ENCODE measurements around the gene SALL1. TPM values are rescaled to one million over a fixed set of nuclear protein-coding genes. Genes with fewer than 3 reads are reported as not detected.

SALL1 gene
- total and polyA plus RNA-seq, 12 donors = under 0.01 to 0.67 (median 0.10) TPM; not detected in 4

DNA sequence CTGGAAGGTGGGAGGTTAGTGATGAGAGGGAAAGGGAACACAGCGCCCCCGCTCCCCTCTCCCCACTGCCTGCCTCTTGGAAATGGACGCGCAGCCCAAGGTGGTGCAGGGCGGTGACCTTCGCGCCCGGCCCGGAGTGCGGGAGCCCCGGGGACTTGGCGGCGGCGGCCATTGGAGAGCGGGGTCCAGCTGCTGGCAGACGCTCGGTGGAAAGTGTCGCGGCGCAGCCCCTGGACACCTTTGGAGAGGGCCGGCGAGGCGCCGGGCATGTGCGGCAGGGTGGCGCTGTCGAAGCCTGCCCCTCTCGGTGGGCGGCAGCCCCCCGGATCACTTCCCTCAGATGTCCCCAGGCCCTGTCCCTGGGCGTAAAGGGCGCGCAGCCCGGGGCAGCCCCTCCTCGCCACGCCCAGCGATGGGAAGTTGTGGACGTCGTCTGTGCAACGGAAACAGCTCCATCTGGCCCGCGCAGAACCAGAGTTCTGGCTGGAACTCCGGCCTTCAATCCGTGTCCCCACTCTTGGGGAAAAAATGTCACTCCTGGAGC lies 16.7 kb downstream of the SALL1 start:
- Histone ChIP-seq H3K4me3 (no peak overlapping the region), H3K27me3 (peaks cover 28% of the 10 kb centered on the region), H3K9me3 (replicated peaks in 1 of 3) (no peaks in the 10 kb centered on the region), H3K27ac (no peak overlapping the region), H3K4me1 (replicated peaks in 1 of 2) (no peaks in the 10 kb centered on the region), H3K36me3 (replicated peaks in 1 of 2) (no peaks in the 10 kb centered on the region)
- TF ChIP-seq POLR2A (IDR thresholded peaks at IDR 0.05) = no peak
- TF ChIP-seq, protein P1, sequence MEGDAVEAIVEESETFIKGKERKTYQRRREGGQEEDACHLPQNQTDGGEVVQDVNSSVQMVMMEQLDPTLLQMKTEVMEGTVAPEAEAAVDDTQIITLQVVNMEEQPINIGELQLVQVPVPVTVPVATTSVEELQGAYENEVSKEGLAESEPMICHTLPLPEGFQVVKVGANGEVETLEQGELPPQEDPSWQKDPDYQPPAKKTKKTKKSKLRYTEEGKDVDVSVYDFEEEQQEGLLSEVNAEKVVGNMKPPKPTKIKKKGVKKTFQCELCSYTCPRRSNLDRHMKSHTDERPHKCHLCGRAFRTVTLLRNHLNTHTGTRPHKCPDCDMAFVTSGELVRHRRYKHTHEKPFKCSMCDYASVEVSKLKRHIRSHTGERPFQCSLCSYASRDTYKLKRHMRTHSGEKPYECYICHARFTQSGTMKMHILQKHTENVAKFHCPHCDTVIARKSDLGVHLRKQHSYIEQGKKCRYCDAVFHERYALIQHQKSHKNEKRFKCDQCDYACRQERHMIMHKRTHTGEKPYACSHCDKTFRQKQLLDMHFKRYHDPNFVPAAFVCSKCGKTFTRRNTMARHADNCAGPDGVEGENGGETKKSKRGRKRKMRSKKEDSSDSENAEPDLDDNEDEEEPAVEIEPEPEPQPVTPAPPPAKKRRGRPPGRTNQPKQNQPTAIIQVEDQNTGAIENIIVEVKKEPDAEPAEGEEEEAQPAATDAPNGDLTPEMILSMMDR (IDR thresholded peaks at IDR 0.05) = no peak
- intact Hi-C loops (cut with DNase I) = no loop called here
- no peak for DNase-seq
- WGBS, 4 donors = 0 to 6% (median 3%) methylated on average over 5 to 44 of the region's 44 CpGs

DNA sequence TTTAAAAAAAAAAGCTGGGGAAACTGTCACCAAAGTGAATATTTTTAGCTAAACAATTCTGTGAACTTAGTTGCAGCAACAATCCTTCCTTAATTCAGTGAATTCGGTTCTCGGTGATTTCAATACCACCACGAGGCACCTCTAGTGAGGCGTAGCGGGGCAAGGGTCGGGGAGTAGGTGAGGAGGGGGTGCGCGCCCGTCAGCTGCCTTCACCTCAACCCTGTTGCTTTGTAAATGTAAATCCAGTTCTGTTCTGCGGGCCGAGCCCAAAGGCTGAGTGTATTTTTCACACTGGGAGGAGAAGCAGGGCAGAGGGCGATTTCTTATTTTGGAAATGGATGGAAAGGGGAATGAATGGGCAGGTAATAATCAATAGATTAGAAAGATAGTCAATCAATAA lies 17.4 kb downstream of the SALL1 start:
- TF ChIP-seq, protein P1 (IDR thresholded peaks at IDR 0.05) = no peak
- no peak for TF ChIP-seq POLR2A (IDR thresholded peaks at IDR 0.05)
- Histone ChIP-seq H3K36me3 (replicated peaks in 1 of 2) (no peaks in the 10 kb centered on the region), H3K4me1 (replicated peaks in 1 of 2) (no peaks in the 10 kb centered on the region), H3K27ac (no peak overlapping the region), H3K4me3 (no peak overlapping the region), H3K27me3 (peaks cover 28% of the 10 kb centered on the region), H3K9me3 (replicated peaks in 1 of 3) (no peaks in the 10 kb centered on the region)
- intact Hi-C loops (cut with DNase I) = no loop called here
- no peak for DNase-seq
- 5 to 8% (median 6%) methylated on average over 12 of the region's 12 CpGs for WGBS, 4 donors

DNA sequence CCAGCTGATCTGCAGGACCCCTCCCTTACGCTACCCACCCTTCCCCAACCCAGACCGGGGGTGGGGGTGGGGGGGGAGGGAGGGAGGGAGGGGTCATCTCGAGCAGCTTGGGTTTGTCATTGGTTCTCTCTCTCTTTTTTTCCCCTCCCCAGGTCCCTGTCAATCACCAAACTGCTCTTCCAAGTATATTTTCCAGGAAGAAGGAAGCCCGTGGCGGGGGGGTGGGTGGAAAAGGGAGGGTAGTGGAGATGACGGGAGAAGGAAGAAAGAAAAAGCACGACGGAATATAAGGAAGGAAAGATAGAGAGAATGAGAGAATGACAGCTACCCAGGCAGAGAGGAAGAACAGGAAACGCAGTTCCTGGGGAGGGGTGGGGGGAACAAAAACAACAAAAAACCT lies 17.9 kb downstream of the SALL1 start:
- WGBS, 4 donors = 3 to 9% (median 5%) methylated on average over 9 of the region's 9 CpGs
- TF ChIP-seq, protein P1 (IDR thresholded peaks at IDR 0.05) = no peak
- TF ChIP-seq POLR2A (IDR thresholded peaks at IDR 0.05) = no peak
- H3K9me3 ChIP-seq (replicated peaks in 1 of 3) = no peaks in the 10 kb centered on the region
- no peak for DNase-seq
- no peaks in the 10 kb centered on the region for H3K4me1 ChIP-seq (replicated peaks in 1 of 2)
- intact Hi-C loops (cut with DNase I) = no loop called here
- H3K36me3 ChIP-seq (replicated peaks in 1 of 2) = no peaks in the 10 kb centered on the region
- H3K27me3 ChIP-seq = peaks cover 28% of the 10 kb centered on the region
- H3K4me3 ChIP-seq = no peak overlapping the region
- H3K27ac ChIP-seq = no peak overlapping the region

DNA sequence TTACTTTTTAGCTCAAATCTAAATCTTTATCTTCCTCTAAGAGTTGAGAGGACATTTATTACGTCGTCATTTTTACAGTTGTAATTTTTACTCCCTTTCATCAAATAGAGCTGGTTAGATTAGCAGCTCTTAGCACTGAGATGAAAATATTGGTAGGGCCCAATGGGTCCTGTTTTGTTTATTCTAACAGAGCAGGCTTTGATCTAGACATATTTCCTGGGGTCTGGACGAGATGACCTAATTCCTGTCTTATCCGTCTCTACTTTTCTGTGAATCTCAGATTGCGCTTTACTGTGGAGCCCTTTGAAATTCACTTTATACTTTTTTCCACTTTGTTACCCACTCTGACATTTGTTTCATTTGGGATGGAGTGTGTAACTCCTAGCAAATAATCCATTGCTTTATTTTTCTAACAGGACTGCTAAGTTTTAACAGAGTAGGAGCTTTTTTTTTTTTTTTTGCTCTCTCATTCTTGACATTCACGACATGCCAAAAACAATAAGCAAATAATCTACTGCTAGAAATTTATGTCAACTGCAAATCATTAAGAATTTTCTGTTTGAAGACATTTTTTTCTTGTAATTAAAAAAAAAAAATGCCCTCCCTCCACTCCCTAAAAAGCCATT lies 18.5 kb downstream of the SALL1 start:
- no peak overlapping the region for H3K4me3 ChIP-seq
- TF ChIP-seq POLR2A (IDR thresholded peaks at IDR 0.05) = no peak
- TF ChIP-seq, protein P1 (IDR thresholded peaks at IDR 0.05) = no peak
- intact Hi-C loops (cut with DNase I) = no loop called here
- H3K27me3 ChIP-seq = peaks cover 28% of the 10 kb centered on the region
- WGBS, 4 donors = 35 to 50% (median 47%) methylated on average over 6 of the region's 6 CpGs
- DNase-seq = no peak
- H3K9me3 ChIP-seq (replicated peaks in 1 of 3) = no peaks in the 10 kb centered on the region
- H3K4me1 ChIP-seq (replicated peaks in 1 of 2) = no peaks in the 10 kb centered on the region
- no peak overlapping the region for H3K27ac ChIP-seq
- H3K36me3 ChIP-seq (replicated peaks in 1 of 2) = no peaks in the 10 kb centered on the region

Measured in adrenal gland (tissue), 12 donors.